ENCODE measurements around the gene MTFR1L. TPM values are rescaled to one million over a fixed set of nuclear protein-coding genes. Genes with fewer than 3 reads are reported as not detected.

The MTFR1L gene
- polyA plus RNA-seq, 1 experiment, result 93.7 TPM

- ChIA-PET CTCF (interaction anchor here (1.2 to 1.6 kb wide), 4 partner anchors 9 to 176 kb away, joined by 3 to 4 read pairs (median 4); no protein-coding TSS in a partner anchor), POLR2A (interaction anchor here (0.7 kb wide), 1 partner anchor 10 kb away, joined by 6 read pairs; no protein-coding TSS in a partner anchor)
- H3K36me3 ChIP-seq (ENCODE audit: control insufficient read depth, insufficient read depth, low read length), result no peaks in the 10 kb centered on the region
- H3K4me3 ChIP-seq (ENCODE audit: low read depth, low read length), result no peak overlapping the region
- DNase-seq (ENCODE audit: low read depth), result no peak
- TF ChIP-seq CTCF (IDR thresholded peaks at IDR 0.05; ENCODE audit: insufficient read depth, low read depth, low read length), result no peak
- H3K27me3 ChIP-seq (ENCODE audit: control insufficient read depth, insufficient read depth, low read length), result no peaks in the 10 kb centered on the region
Observed at GRCh38 chr1:25784575-25785051, 35.1 kb upstream of the MTFR1L start.

- no peak for TF ChIP-seq CTCF (IDR thresholded peaks at IDR 0.05; ENCODE audit: insufficient read depth, low read depth, low read length)
- CTCF ChIA-PET, result interaction anchor here (1.2 to 1.6 kb wide), 5 partner anchors 8 to 177 kb away, joined by 3 to 4 read pairs (median 3); no protein-coding TSS in a partner anchor
- Histone ChIP-seq H3K36me3 (ENCODE audit: control insufficient read depth, insufficient read depth, low read length) (no peaks in the 10 kb centered on the region), H3K4me3 (ENCODE audit: low read depth, low read length) (no peak overlapping the region), H3K27me3 (ENCODE audit: control insufficient read depth, insufficient read depth, low read length) (peaks cover 2% of the 10 kb centered on the region; the same call in 1 of the 2 replicates)
- DNase-seq (ENCODE audit: low read depth), result no peak
- POLR2A ChIA-PET, result interaction anchor here (0.7 kb wide), 1 partner anchor 9 kb away, joined by 6 read pairs; no protein-coding TSS in a partner anchor
Observed at GRCh38 chr1:25785333-25786067, 34.3 kb upstream of the MTFR1L start.

DNA sequence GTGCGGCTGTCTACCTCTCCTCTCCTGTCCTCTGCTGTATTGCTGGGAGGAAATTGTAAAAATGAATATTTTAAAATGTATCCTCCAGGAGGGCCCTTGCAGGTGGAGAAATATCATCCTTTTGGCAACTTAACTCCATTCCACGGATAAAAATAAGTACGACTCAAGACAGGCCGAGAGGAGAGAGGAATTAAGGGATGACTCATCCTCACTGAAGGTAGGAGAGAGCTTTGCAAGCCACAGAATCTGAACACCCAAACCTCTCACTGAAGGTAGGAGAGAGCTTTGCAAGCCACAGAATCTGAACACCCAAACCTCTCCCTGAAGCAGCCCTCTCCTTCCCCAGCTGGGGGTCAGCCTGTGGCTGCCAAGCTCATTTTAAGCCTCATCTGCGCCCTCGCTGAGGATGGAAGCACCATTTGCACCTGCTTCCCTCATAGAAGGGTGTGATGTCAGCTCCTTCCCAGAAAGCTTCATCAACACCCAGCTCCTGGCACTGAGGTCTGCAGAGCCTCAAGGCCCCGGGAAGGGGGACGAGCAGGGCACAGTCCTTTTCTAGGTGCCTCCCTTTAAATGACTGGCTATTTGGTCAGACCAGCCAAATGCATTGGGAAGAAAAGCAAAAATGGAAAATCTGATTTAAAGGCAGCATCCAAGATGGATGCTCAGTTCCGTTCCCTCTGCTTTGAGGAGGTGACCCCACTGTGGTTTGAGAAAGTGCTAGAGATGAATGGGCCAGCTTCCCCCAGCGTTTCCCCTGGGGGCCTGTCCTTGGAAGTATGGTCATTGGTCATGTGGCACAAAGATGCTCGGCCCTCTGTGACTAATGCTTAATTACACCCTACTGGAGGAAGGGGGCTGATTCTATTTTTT is 32.6 kb upstream of the MTFR1L start:
- no peak for TF ChIP-seq CTCF (IDR thresholded peaks at IDR 0.05; ENCODE audit: insufficient read depth, low read depth, low read length)
- no peak for DNase-seq (ENCODE audit: low read depth)
- ChIA-PET POLR2A (no interaction called here), CTCF (interaction anchor here (0.5 to 2.6 kb wide), 10 partner anchors 9 to 220 kb away, joined by 3 to 20 read pairs (median 3); no protein-coding TSS in a partner anchor)
- H3K36me3 ChIP-seq (ENCODE audit: control insufficient read depth, insufficient read depth, low read length), result no peaks in the 10 kb centered on the region
- H3K4me3 ChIP-seq (ENCODE audit: low read depth, low read length), result no peak overlapping the region
- peaks cover 8% of the 10 kb centered on the region for H3K27me3 ChIP-seq (ENCODE audit: control insufficient read depth, insufficient read depth, low read length)

GRCh38 chr1:25787760-25788166 is 32.0 kb upstream of the MTFR1L start:
- no peak for TF ChIP-seq CTCF (IDR thresholded peaks at IDR 0.05; ENCODE audit: insufficient read depth, low read depth, low read length)
- ChIA-PET POLR2A (no interaction called here), CTCF (interaction anchor here (0.6 to 2.6 kb wide), 8 partner anchors 8 to 220 kb away, joined by 3 to 20 read pairs (median 4); no protein-coding TSS in a partner anchor)
- no peak overlapping the region for H3K4me3 ChIP-seq (ENCODE audit: low read depth, low read length)
- peaks cover 8% of the 10 kb centered on the region for H3K27me3 ChIP-seq (ENCODE audit: control insufficient read depth, insufficient read depth, low read length)
- no peaks in the 10 kb centered on the region for H3K36me3 ChIP-seq (ENCODE audit: control insufficient read depth, insufficient read depth, low read length)
- DNase-seq (ENCODE audit: low read depth), result no peak

GRCh38 chr1:25790472-25790871 is 29.3 kb upstream of the MTFR1L start:
- TF ChIP-seq CTCF (IDR thresholded peaks at IDR 0.05; ENCODE audit: insufficient read depth, low read depth, low read length), result no peak
- Histone ChIP-seq H3K27me3 (ENCODE audit: control insufficient read depth, insufficient read depth, low read length) (peaks cover 8% of the 10 kb centered on the region), H3K36me3 (ENCODE audit: control insufficient read depth, insufficient read depth, low read length) (no peaks in the 10 kb centered on the region), H3K4me3 (ENCODE audit: low read depth, low read length) (no peak overlapping the region)
- no peak for DNase-seq (ENCODE audit: low read depth)
- ChIA-PET POLR2A (no interaction called here), CTCF (no interaction called here)

All from BJ (cell line).